Activated naive CD4-positive, alpha-beta T cell treated with anti-CD3 and anti-CD28 coated beads for 36 hours (primary cell): Measurements from ENCODE around the gene SNAP29. TPM values are rescaled to one million over a fixed set of nuclear protein-coding genes. Genes with fewer than 3 reads are reported as not detected.
"Not testable (repeated sequence)": the region's sequence is repeated elsewhere in the genome, so short reads cannot be mapped to it uniquely, and the experiment has no call there.

Source experiments
- CTCF ChIA-PET: fragments of 350-600 bp; sonication (Branson Sonifier 250); formaldehyde crosslinking; loops from one replicate; lab custom pipeline; 2021; ENCODE audit warnings: antibody characterized with exemption; lab: Charles Lee
- DNase-seq: peaks from one replicate; pipeline ENCODE4 v3.0.0-alpha.2; 2020
- H3K27ac Mint-ChIP-seq: one replicate; pipeline ENCODE4 v1.8.0; 2021; ENCODE audit warnings: mild to moderate bottlenecking, mixed read lengths
- H3K27me3 Mint-ChIP-seq: one replicate; pipeline ENCODE4 v1.8.0; 2021; ENCODE audit warnings: low read depth, mixed read lengths
- H3K36me3 Mint-ChIP-seq: one replicate; pipeline ENCODE4 v1.8.0; 2021; ENCODE audit warnings: low read depth, mixed read lengths
- H3K4me1 Mint-ChIP-seq: one replicate; pipeline ENCODE4 v1.8.0; 2021; ENCODE audit warnings: low read depth, mixed read lengths
- H3K4me3 Mint-ChIP-seq: one replicate; pipeline ENCODE4 v1.8.0; 2021; ENCODE audit warnings: mild to moderate bottlenecking, moderate library complexity, mixed read lengths
- H3K9me3 Mint-ChIP-seq: one replicate; pipeline ENCODE4 v1.8.0; 2021; ENCODE audit warnings: mixed read lengths
- intact Hi-C: fragments of 100-400 bp; cut with micrococcal nuclease; formaldehyde crosslinking; loops from one replicate; pipeline ENCODE4 v1.15.1; 2023
- total RNA-seq, 2 experiments: library from RNA; stranded (reverse); gene quantifications; one replicate each; pipeline ENCODE4 v1.2.3, GENCODE V29; 2021

The SNAP29 gene
- total RNA-seq, 2 experiments from 2014 or later: 22.1 to 24.2 TPM

DNA sequence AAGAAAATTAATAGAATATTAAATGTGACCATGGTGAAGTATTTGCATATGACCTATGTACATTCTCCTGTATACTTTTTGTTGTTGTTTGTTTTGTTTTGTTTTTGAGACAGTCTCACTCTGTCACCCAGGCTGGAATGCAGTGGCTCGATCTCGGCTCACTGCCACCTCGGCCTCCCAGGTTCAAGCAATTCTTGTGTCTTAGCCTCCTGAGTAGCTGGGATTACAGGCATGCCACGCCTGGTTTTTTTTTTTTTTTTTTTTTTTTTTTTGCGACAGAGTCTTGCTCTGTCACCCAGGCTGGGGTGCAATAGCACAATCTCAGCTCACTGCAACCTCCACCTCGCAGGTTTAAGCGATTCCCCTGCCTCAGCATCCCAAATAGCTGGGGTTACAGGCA lies 38.9 kb downstream of the SNAP29 start:
- DNase-seq, H3K4me1 Mint-ChIP-seq, H3K36me3 Mint-ChIP-seq, intact Hi-C loops, H3K27ac Mint-ChIP-seq, H3K9me3 Mint-ChIP-seq, H3K4me3 Mint-ChIP-seq, H3K27me3 Mint-ChIP-seq: not testable (repeated sequence)
- CTCF ChIA-PET: interaction anchor here (1.1 kb wide), 1 partner anchor 205 kb away, joined by 3 read pairs; no protein-coding TSS in a partner anchor

DNA sequence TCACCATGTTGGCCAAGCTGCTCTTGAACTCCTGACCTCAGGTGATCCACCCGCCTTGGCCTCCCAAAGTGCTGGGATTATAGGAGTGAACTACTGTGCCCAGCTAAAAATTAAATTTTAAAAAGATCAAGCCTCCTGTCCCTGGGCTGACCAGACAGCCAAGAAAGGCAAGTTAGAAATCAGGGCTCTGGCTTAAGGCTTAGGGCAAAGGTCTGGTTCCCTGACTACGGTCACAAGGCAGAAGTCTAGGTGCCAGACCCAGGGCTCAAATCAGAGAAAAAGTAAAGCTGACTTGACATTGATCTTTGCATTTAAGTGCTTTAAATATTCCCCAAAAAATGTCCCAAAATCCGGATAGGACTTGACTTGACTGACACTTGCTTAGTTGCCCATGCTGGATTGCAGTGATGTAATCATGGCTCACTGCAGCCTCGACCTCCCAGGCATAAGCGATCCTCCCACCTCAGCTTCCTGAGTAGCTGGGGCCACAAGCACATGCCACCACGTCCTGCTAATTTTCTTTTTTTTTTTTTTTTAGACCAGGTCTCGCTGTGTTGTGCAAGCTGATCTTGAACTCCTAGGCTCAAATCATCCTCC lies 41.1 kb downstream of the SNAP29 start:
- no peaks in the 10 kb centered on the region for H3K9me3 Mint-ChIP-seq
- CTCF ChIA-PET: interaction anchor here (1.3 kb wide), 1 partner anchor 30 kb away, joined by 3 read pairs; no protein-coding TSS in a partner anchor
- DNase-seq: no peak
- intact Hi-C loops: no loop called here
- H3K4me1 Mint-ChIP-seq: no peaks in the 10 kb centered on the region
- no peak overlapping the region for H3K4me3 Mint-ChIP-seq
- H3K36me3 Mint-ChIP-seq: no peaks in the 10 kb centered on the region
- peaks cover 2% of the 10 kb centered on the region for H3K27me3 Mint-ChIP-seq
- H3K27ac Mint-ChIP-seq: no peak overlapping the region

GRCh38 chr22:20901093-20902033 lies 42.6 kb downstream of the SNAP29 start:
- H3K36me3 Mint-ChIP-seq, H3K4me3 Mint-ChIP-seq, H3K27me3 Mint-ChIP-seq, H3K27ac Mint-ChIP-seq, H3K4me1 Mint-ChIP-seq, H3K9me3 Mint-ChIP-seq, intact Hi-C loops, DNase-seq: not testable (repeated sequence)
- CTCF ChIA-PET: interaction anchor here (0.7 kb wide), 1 partner anchor 756 kb away, joined by 3 read pairs; no protein-coding TSS in a partner anchor

- Mint-ChIP-seq H3K9me3 (no peaks in the 10 kb centered on the region), H3K27ac (no peak overlapping the region), H3K4me1 (no peaks in the 10 kb centered on the region), H3K27me3 (peaks cover 1% of the 10 kb centered on the region), H3K4me3 (no peak overlapping the region), H3K36me3 (no peaks in the 10 kb centered on the region)
- intact Hi-C loops: no loop called here
- no peak for DNase-seq
- CTCF ChIA-PET: interaction anchor here (0.7 kb wide), 1 partner anchor 58 kb away, joined by 4 read pairs; no protein-coding TSS in a partner anchor
These were observed 44.3 kb downstream of the SNAP29 start for GRCh38 chr22:20903093-20903492.

DNA sequence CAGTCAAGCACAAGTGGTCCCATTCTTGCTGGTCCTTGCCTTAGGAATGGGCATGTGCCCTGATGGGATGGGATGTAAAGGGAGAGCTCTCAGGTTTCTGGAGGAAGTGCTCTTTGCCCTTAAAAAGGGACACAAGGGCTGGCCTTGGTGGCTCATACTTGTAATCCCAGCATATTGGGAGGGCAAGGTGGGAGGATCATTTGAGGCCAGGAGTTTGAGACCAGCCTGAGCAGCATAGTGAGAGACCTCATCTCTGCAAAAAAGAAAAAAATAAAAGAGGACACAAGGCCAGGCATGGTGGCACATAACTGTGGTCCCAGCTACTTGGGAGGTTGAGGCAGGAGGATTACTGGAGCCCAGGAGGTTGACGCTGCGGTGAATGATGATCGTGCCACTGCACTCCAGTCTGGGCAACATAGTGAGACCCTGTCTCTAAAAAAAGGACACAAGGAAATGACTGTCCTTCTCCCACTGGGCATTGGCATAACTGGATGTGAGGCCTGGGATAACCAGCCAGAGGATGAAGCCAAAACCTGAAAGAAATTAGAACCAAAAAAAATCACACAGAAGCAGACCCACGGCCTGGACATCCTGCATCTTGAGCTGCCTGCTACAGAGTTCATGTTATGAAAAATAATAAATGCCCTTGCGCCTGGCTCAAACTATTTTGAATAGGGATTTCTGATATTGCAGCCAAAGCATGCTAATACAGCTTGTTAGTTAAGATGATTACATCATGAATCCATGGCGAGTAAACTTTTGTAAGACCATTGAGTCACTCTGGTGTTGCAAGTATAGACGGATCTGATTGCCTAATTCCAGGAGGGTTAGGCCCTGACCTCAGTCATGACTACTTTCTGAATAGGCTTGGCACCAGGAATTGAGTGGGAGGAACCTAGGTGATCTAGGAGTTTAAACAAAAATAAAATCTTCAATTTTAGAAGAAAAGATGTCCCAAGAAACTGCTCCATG lies 45.5 kb downstream of the SNAP29 start:
- intact Hi-C loops: no loop called here
- H3K27me3 Mint-ChIP-seq: peaks cover 2% of the 10 kb centered on the region
- CTCF ChIA-PET: interaction anchor here (0.6 kb wide), 2 partner anchors 42 to 51 kb away, joined by 3 to 4 read pairs; no protein-coding TSS in a partner anchor

DNA sequence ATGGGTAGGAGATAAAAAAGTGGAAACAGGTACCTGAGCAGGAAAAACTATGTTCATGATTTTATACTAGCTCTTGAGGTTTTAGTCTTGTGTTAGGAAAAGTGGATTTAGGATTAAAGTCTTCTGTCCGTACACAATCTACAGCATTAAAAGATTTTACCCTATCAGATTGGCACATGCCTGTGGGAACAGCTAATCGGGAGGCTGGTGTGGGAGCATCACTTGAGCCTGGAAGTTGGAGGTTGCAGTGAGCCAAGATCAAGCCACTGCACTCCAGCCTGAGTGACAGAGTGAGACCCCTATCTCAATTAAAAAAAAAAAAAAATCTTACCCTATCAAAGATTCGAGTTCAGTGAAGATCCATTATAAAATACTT lies 46.2 kb downstream of the SNAP29 start:
- H3K36me3 Mint-ChIP-seq: no peaks in the 10 kb centered on the region
- intact Hi-C loops: no loop called here
- H3K9me3 Mint-ChIP-seq: no peaks in the 10 kb centered on the region
- H3K4me1 Mint-ChIP-seq: peaks cover 1% of the 10 kb centered on the region
- H3K4me3 Mint-ChIP-seq: no peak overlapping the region
- no peak overlapping the region for H3K27ac Mint-ChIP-seq
- H3K27me3 Mint-ChIP-seq: peaks cover 2% of the 10 kb centered on the region
- CTCF ChIA-PET: no interaction called here
- DNase-seq: no peak

More for the DNA sequence above, 45.5 kb downstream of the SNAP29 start:
- H3K9me3 Mint-ChIP-seq: no peaks in the 10 kb centered on the region
- H3K4me3 Mint-ChIP-seq: no peak overlapping the region
- no peak overlapping the region for H3K27ac Mint-ChIP-seq
- DNase-seq: no peak
- H3K4me1 Mint-ChIP-seq: no peaks in the 10 kb centered on the region
- H3K36me3 Mint-ChIP-seq: no peaks in the 10 kb centered on the region

DNA sequence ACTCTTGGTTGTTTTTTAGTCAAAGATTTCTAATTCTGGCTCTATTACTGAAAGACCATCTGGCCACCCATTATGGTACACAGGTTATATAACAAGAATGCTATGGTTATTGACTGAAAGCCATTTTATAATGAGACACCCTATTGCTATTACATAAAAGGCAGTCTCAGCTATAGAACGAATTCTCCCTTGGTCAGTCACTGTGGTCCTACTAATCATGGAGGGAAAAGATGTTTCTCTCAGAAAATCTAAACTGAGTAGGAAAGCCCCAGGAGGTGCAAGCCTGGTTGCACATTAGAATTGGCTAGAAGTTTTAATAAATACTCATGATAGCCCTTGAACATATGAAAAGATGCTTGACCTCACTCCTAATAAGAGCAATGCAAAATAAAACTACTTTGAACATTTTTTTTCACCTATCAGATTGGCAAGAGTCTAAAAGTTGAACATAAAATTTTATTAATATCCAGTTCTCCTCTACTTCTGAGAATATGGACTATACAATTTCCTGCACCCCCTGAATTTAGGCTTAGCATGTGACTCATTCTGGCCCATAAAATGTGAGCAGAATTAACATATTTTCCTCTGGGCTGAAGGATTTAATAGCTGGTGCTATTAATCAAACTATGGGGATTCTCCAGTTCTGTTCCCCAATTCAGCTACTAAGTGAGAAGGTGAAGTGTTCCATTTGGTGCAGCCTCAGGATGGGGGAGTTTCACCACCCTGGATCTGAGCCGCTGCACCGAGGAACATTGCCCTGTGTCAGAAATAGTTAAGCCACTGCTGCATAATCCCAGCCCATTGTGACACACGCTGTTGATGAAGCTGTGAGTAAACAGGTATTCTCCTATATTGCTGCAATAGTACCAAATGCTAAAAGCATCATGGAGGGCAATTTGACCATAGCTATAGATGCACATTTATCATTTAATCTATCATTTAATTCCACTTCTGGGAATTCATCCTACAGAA lies 46.9 kb downstream of the SNAP29 start:
- Mint-ChIP-seq H3K4me3 (no peak overlapping the region), H3K36me3 (no peaks in the 10 kb centered on the region), H3K27ac (no peak overlapping the region), H3K27me3 (peaks cover 2% of the 10 kb centered on the region), H3K4me1 (peaks cover 5% of the 10 kb centered on the region), H3K9me3 (no peaks in the 10 kb centered on the region)
- intact Hi-C loops: no loop called here
- DNase-seq: no peak
- CTCF ChIA-PET: interaction anchor here (1.1 kb wide), 1 partner anchor 20 kb away, joined by 3 read pairs; no protein-coding TSS in a partner anchor

GRCh38 chr22:20906387-20906767 lies 47.6 kb downstream of the SNAP29 start:
- no peaks in the 10 kb centered on the region for H3K9me3 Mint-ChIP-seq
- peaks cover 2% of the 10 kb centered on the region for H3K27me3 Mint-ChIP-seq
- peaks cover 5% of the 10 kb centered on the region for H3K4me1 Mint-ChIP-seq
- intact Hi-C loops: no loop called here
- CTCF ChIA-PET: interaction anchor here (1.1 kb wide), 1 partner anchor 20 kb away, joined by 3 read pairs; no protein-coding TSS in a partner anchor
- H3K4me3 Mint-ChIP-seq: no peak overlapping the region
- no peak for DNase-seq
- no peaks in the 10 kb centered on the region for H3K36me3 Mint-ChIP-seq
- H3K27ac Mint-ChIP-seq: no peak overlapping the region

DNA sequence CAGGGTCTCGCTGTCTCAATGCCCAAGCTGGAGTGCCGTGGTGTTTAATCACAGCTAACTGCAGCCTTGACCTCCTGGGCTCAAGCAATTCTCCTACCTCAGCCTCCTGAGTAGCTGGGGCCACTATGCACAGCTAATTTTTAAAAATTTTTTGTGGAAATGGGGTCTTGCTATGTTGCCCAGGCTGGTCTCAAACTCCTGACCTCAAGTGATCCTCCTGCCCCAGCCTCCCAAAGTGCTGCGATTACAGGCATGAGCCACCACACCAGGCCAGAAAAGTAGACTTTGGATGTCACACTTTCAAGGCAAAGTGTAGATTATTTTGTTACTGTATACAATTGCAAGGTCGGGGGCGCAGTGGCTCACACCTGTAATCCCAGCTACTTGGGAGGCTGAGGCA lies 49.9 kb downstream of the SNAP29 start:
- H3K36me3 Mint-ChIP-seq, DNase-seq, H3K9me3 Mint-ChIP-seq, H3K27me3 Mint-ChIP-seq, H3K4me1 Mint-ChIP-seq, H3K27ac Mint-ChIP-seq, H3K4me3 Mint-ChIP-seq, CTCF ChIA-PET, intact Hi-C loops: not testable (repeated sequence)

- Mint-ChIP-seq H3K27me3 (peaks cover 2% of the 10 kb centered on the region), H3K27ac (no peak overlapping the region), H3K36me3 (no peaks in the 10 kb centered on the region), H3K4me3 (no peak overlapping the region), H3K4me1 (peaks cover 5% of the 10 kb centered on the region), H3K9me3 (no peaks in the 10 kb centered on the region)
- CTCF ChIA-PET: interaction anchor here (0.6 kb wide), 1 partner anchor 167 kb away, joined by 6 read pairs; no protein-coding TSS in a partner anchor
- no peak for DNase-seq
- intact Hi-C loops: no loop called here
These were observed 50.9 kb downstream of the SNAP29 start for GRCh38 chr22:20909543-20910303.
